CD14-positive monocyte (primary cell): Measurements from ENCODE around the gene CAB39L. TPM values are rescaled to one million over a fixed set of nuclear protein-coding genes. Genes with fewer than 3 reads are reported as not detected.

Experiments
- DNase-seq, 3 donors: peaks; one replicate each; pipeline ENCODE4 v3.0.0-alpha.2; 2011 to 2022
- H2AFZ ChIP-seq: 2 replicates; pipeline ENCODE4 v1.6.0; 2012; ENCODE audit warnings: mild to moderate bottlenecking, low read depth, low read length, inconsistent platforms; ENCODE audit not compliant: insufficient read depth, poor library complexity, severe bottlenecking
- H3K27ac ChIP-seq, 2 donors: 1 replicate in 1 of 2; 2 replicates in 1 of 2; pipeline ENCODE4 v1.5.1; 2012 to 2013; ENCODE audit warnings: low read length in 2 of 2, control low read depth in 1 of 2, inconsistent platforms in 1 of 2, low read depth in 1 of 2, mild to moderate bottlenecking in 1 of 2
- H3K27me3 ChIP-seq, 2 donors: one replicate each; pipeline versions ENCODE4 v1.6.0 to v1.6.1; 2011 to 2013; ENCODE audit warnings: low read length in 2 of 2; ENCODE audit not compliant: control insufficient read depth in 2 of 2, insufficient read depth in 2 of 2
- H3K36me3 ChIP-seq, 2 donors: replicated peaks in 1 of 2; 1 replicate in 1 of 2; 2 replicates in 1 of 2; pipeline versions ENCODE4 v1.5.1 to v1.6.1; 2012 to 2013; ENCODE audit warnings: low read length in 2 of 2, control low read depth in 1 of 2, inconsistent platforms in 1 of 2, mild to moderate bottlenecking in 1 of 2; ENCODE audit not compliant: insufficient read depth in 2 of 2, control insufficient read depth in 1 of 2
- H3K4me1 ChIP-seq, 2 donors: 1 replicate in 1 of 2; 2 replicates in 1 of 2; pipeline versions ENCODE4 v1.5.1 to v1.6.1; 2012 to 2013; ENCODE audit warnings: low read length in 2 of 2, control low read depth in 1 of 2, inconsistent platforms in 1 of 2, mild to moderate bottlenecking in 1 of 2, moderate library complexity in 1 of 2; ENCODE audit not compliant: insufficient read depth in 2 of 2, control insufficient read depth in 1 of 2
- H3K4me2 ChIP-seq: replicated peaks from 2 replicates; pipeline ENCODE3; 2012; ENCODE audit warnings: low read length, moderate library complexity, mild to moderate bottlenecking; ENCODE audit not compliant: poor library complexity, severe bottlenecking; ENCODE audit errors: extremely low read depth
- H3K4me3 ChIP-seq, 3 experiments: fragments of 200-600 bp in 1 of 3; sonication (generic) in 1 of 3; replicated peaks in 1 of 3; 1 replicate in 2 of 3; 2 replicates in 1 of 3; pipeline ENCODE4 v1.5.1; 2011 to 2013; ENCODE audit warnings: low read length in 3 of 3, mild to moderate bottlenecking in 3 of 3, control low read depth in 2 of 3, low read depth in 2 of 3, inconsistent platforms in 1 of 3, moderate library complexity in 1 of 3
- H3K79me2 ChIP-seq: 2 replicates; pipeline ENCODE4 v1.6.0; 2012; ENCODE audit warnings: mild to moderate bottlenecking, control low read depth, inconsistent platforms, low read length, moderate library complexity; ENCODE audit not compliant: insufficient read depth
- H3K9ac ChIP-seq: 2 replicates; pipeline ENCODE4 v1.6.0; 2017; ENCODE audit warnings: low read length, mild to moderate bottlenecking; ENCODE audit not compliant: insufficient read depth, poor library complexity, severe bottlenecking
- H3K9me3 ChIP-seq, 2 donors: replicated peaks in 1 of 2; 1 replicate in 1 of 2; 2 replicates in 1 of 2; pipeline versions ENCODE4 v1.5.1 to v1.6.1; 2012 to 2013; ENCODE audit warnings: low read length in 2 of 2, control low read depth in 1 of 2; ENCODE audit not compliant: control insufficient read depth in 1 of 2, insufficient read depth in 1 of 2
- H4K20me1 ChIP-seq: 2 replicates; pipeline ENCODE4 v1.6.0; 2012; ENCODE audit warnings: mild to moderate bottlenecking, low read length, control low read depth, moderate library complexity; ENCODE audit not compliant: insufficient read depth
- H3K27ac Mint-ChIP-seq, 7 donors: one replicate each; pipeline ENCODE4 v1.8.0; 2020; ENCODE audit warnings: mild to moderate bottlenecking in 7 of 7, mixed read lengths in 7 of 7, moderate library complexity in 6 of 7, inconsistent platforms in 2 of 7
- H3K27me3 Mint-ChIP-seq, 3 donors: one replicate each; pipeline ENCODE4 v1.8.0; 2021 to 2022; ENCODE audit warnings: low read depth in 3 of 3, mild to moderate bottlenecking in 3 of 3, mixed read lengths in 3 of 3, moderate library complexity in 3 of 3, inconsistent platforms in 1 of 3
- H3K36me3 Mint-ChIP-seq, 2 donors: one replicate each; pipeline ENCODE4 v1.8.0; 2020; ENCODE audit warnings: mixed read lengths in 2 of 2, inconsistent platforms in 1 of 2, mild to moderate bottlenecking in 1 of 2
- H3K4me1 Mint-ChIP-seq: one replicate; pipeline ENCODE4 v1.8.0; 2020; ENCODE audit warnings: mild to moderate bottlenecking, mixed read lengths
- H3K4me3 Mint-ChIP-seq, 2 donors: one replicate each; pipeline ENCODE4 v1.8.0; 2020; ENCODE audit warnings: mild to moderate bottlenecking in 2 of 2, mixed read lengths in 2 of 2, moderate library complexity in 1 of 2
- H3K9me3 Mint-ChIP-seq, 7 donors: one replicate each; pipeline ENCODE4 v1.8.0; 2020 to 2022; ENCODE audit warnings: mixed read lengths in 7 of 7, mild to moderate bottlenecking in 6 of 7, moderate library complexity in 6 of 7, inconsistent platforms in 2 of 7
- WGBS: methylation state at CpG from one replicate; pipeline ENCODE4 v1.1.5; 2013; ENCODE audit warnings: missing lambda C conversion rate; ENCODE audit not compliant: insufficient coverage; 5-methylcytosine and 5-hydroxymethylcytosine counted together
- intact Hi-C, 2 donors: fragments of 100-400 bp; cut with micrococcal nuclease; formaldehyde crosslinking; loops; one replicate each; pipeline versions ENCODE4 v1.15.0 to v1.15.1; 2023
- polyA plus RNA-seq, 3 donors: library from polyadenylated mRNA; depleted of rRNA in 1 of 3; unstranded in 2 of 3; stranded (reverse) in 1 of 3; fragments of 300-500 nt in 2 of 3; fragments of >200 nt in 1 of 3; fragmentation: Illumina TruSeq in 2 of 3; gene quantifications; 1 replicate in 2 of 3; 2 replicates in 1 of 3; pipeline ENCODE4 v1.2.3, GENCODE V29; 2012 to 2021
- TF ChIP-seq, protein P1 (sequence below): fragments of 200-600 bp; IDR thresholded peaks from one replicate; pipeline ENCODE4 v1.8.0; 2022; ENCODE audit warnings: antibody characterized with exemption, mild to moderate bottlenecking

The CAB39L gene
- polyA plus RNA-seq, 3 donors, result 1.9 to 5.1 (median 2.7) TPM

DNA sequence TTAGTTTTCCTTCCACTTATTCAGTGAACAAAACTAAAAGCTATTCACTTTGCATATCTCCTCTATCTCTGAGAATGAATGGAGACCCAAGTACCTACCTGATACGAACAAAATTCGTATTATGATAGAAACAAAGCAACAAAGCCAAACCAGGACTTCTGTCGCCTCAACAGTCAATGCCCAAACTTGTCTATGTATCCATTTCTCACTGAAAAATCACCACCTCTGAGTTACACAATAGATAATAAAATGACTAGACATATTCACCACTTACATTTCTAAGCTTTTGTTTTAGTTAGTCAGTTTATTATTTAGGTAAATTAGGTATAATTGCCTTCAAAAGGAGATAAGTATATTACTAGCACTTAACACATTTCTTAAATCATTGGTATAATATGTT, 67.7 kb downstream of the CAB39L start:
- intact Hi-C loops, result no loop called here
- Histone ChIP-seq H3K27me3 (no peaks in the 10 kb centered on the region), H4K20me1 (no peaks in the 10 kb centered on the region), H2AFZ (no peak overlapping the region), H3K27ac (no peak overlapping the region), H3K79me2 (no peaks in the 10 kb centered on the region), H3K4me1 (no peaks in the 10 kb centered on the region), H3K4me2 (no peak overlapping the region), H3K36me3 (no peaks in the 10 kb centered on the region), H3K9ac (no peak overlapping the region), H3K4me3 (no peak overlapping the region), H3K9me3 (no peaks in the 10 kb centered on the region)
- Mint-ChIP-seq H3K27ac (no peak overlapping the region), H3K36me3 (peaks cover 1 to 6% of the 10 kb centered on the region in 2 donors), H3K4me3 (no peak overlapping the region), H3K4me1 (no peaks in the 10 kb centered on the region), H3K9me3 (peaks cover 0 to 3% (median 0%) of the 10 kb centered on the region in 7 donors), H3K27me3 (peaks cover 0 to 4% (median 0%) of the 10 kb centered on the region in 3 donors)
- TF ChIP-seq, protein P1, sequence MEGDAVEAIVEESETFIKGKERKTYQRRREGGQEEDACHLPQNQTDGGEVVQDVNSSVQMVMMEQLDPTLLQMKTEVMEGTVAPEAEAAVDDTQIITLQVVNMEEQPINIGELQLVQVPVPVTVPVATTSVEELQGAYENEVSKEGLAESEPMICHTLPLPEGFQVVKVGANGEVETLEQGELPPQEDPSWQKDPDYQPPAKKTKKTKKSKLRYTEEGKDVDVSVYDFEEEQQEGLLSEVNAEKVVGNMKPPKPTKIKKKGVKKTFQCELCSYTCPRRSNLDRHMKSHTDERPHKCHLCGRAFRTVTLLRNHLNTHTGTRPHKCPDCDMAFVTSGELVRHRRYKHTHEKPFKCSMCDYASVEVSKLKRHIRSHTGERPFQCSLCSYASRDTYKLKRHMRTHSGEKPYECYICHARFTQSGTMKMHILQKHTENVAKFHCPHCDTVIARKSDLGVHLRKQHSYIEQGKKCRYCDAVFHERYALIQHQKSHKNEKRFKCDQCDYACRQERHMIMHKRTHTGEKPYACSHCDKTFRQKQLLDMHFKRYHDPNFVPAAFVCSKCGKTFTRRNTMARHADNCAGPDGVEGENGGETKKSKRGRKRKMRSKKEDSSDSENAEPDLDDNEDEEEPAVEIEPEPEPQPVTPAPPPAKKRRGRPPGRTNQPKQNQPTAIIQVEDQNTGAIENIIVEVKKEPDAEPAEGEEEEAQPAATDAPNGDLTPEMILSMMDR, result no peak
- no peak for DNase-seq
- no CpG with 5 or more reads among the region's 3 CpGs for WGBS

DNA sequence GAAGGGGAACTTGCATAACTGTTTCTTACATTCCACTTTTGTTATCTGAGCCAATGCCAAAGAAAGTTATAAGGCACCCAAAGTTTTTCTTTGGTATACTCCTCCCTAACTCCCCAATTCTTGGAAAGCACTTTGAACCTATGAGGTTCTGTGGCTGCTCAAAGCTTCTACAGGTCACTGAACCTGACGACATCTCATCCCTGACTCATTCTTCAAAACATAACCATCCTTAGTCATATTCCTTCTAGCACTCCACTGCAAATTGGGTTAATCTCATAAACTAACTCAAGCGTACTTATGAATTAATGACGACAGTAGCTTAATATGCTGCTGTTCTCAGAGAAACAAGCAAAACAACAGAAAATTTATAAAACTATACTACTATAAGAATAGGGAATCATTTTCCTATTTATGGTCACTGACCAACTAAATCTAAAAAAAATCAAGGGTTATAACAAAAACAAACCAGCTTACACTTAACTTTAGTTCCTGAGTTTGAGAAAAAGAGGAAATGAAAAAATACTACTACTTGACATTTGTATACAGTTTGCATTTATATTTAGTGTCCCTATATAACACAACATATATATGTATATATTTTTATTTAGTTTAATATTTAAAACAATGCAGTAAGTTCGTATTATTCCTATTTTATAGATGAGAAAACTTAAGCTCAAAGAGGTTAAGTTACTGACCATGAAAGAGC, 69.1 kb downstream of the CAB39L start:
- Mint-ChIP-seq H3K27me3 (peaks cover 0 to 2% (median 0%) of the 10 kb centered on the region in 3 donors), H3K36me3 (peaks cover 1 to 6% of the 10 kb centered on the region in 2 donors), H3K27ac (no peak overlapping the region), H3K4me3 (no peak overlapping the region), H3K4me1 (no peaks in the 10 kb centered on the region), H3K9me3 (no peaks in the 10 kb centered on the region)
- Histone ChIP-seq H3K79me2 (no peaks in the 10 kb centered on the region), H4K20me1 (no peaks in the 10 kb centered on the region), H3K4me3 (no peak overlapping the region), H3K9ac (no peak overlapping the region), H3K4me2 (no peak overlapping the region), H3K27me3 (no peaks in the 10 kb centered on the region), H3K4me1 (no peaks in the 10 kb centered on the region), H3K9me3 (no peaks in the 10 kb centered on the region), H2AFZ (no peak overlapping the region), H3K27ac (no peak overlapping the region), H3K36me3 (no peaks in the 10 kb centered on the region)
- peak in 1 of 3 donors; percentile 11 for DNase-seq
- TF ChIP-seq, protein P1, result no peak
- WGBS, result 40% methylated on average over 1 of the region's 4 CpGs
- intact Hi-C loops, result no loop called here
